GM21737 (cell line): ENCODE measurements around the gene IL10RB.
A peak's percentile ranks its signal among the peaks of the same experiment; 100 is the strongest.
"Not testable (repeated sequence)": the region's sequence is repeated elsewhere in the genome, so short reads cannot be mapped to it uniquely, and the experiment has no call there.

Source experiments
- ATAC-seq: cut with Tn5 transposase; IDR thresholded peaks from one replicate; pipeline ENCODE4 v1.9.1; 2021; ENCODE audit warnings: mild to moderate bottlenecking, moderate library complexity; ENCODE audit not compliant: unreplicated experiment

Gene IL10RB

DNA sequence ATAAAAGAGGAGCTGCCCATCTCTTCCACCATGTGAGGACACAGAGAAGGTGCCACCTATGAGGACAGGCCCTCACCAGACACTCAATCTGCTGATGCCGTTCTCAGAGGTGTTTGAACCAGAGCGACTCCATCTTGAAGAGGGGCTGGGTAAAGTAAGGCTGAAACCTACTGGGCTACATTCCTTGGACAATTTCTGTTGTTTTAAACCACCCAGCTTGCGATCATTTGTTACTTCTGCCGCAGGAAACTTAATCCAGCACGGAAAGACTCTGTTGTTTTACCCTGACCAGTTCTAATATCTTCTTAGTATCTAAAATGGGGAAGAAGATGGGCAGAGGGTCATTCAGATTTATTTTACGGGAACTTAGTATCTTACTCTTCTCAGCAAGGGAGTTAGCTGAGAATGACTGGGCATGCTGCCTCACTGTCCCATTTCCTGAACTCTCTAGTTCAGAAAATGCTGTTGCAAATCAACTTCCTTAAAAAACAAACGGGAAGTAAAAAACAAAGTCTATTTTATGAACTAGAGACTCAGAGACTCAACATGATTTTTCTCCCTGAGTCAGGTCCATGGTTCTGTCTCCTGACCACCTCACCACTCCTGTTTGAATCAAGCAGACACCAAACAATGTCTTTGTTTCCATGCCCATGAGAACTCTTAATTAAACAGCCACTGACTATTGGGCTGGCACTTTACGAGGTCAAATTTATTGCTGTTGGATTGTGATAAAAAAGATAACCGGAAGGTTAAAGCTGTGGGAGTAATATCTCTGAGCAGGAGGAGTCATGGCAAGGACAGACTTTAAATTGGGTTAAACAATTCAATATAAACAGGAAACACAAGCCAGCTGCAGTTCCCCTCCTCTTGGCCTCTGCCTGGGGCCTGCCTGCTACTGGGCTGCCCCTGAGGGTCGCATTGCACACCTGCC, 34.8 kb downstream of the IL10RB start:
- no peak for ATAC-seq

DNA sequence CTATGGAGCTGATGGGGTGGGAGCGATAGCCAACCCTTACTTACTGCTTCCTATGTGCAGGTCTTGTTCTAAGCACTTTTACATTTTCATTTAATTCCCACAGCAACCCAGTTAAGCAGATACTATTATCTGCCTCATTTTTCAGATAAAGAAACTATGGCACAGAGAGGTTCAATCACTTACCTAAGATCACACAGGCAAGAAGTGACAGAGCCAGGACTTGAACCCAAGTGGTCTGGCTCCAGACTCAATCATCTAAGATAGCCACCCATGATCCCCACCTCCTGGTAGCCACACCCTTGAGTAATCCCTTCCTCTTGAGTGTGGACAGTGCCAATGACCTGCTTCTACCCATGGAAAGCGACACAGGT, 35.5 kb downstream of the IL10RB start:
- no peak for ATAC-seq

DNA sequence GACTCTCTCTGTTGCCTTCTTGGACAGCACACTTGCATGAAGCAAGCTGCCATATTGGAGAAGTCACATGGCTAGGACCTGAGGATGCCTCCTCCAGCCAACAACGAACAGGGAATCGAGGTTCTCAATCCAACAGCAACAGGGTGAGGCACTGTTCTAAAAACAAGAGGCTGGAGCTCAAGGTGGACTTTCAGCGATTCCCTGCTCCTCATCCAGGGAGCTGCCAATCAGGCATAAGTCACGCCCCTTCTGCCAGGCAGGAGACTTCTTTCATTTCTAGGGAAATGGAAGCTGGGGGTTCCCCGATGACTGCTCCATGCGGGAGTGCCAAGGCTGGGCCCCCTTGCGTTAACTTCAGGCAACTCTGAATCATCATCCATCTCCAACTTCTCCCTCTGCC, 35.9 kb downstream of the IL10RB start:
- ATAC-seq = no peak

DNA sequence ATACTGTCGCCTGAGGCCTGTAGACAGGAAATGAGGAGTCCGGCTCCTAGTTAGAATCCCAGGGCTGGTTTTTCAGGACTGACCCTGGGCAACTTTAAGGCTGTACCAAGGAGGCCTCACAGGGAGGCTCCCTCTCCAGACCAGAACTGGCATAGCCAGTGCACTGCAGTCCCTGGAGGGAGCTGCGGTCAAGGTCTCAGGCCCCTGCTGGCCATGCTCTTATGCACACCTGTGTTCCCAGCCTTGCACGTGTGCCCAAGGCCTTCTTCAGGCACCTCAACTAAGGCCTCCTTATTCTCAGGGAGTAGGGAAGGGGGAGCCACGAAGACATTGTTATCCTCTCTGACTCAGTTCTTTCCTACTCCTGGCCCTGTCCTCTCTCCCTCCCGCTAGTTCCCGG, 36.6 kb downstream of the IL10RB start:
- no peak for ATAC-seq

DNA sequence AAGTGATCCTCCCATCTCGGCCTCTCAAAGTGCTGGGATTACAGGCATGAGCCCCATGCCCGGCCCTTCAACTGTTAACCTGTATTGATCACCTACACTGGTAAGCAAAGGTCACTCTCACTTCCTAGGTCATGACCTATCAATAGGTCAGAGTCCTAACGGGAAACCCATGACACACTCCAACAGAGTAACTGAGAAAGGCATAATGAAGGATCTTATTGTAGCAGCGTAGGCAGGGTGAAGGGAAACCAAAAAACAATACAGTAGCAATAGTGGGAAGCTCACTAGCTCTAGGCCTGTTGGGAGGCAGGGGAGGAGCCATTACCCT, 39.1 kb downstream of the IL10RB start:
- no peak for ATAC-seq

DNA sequence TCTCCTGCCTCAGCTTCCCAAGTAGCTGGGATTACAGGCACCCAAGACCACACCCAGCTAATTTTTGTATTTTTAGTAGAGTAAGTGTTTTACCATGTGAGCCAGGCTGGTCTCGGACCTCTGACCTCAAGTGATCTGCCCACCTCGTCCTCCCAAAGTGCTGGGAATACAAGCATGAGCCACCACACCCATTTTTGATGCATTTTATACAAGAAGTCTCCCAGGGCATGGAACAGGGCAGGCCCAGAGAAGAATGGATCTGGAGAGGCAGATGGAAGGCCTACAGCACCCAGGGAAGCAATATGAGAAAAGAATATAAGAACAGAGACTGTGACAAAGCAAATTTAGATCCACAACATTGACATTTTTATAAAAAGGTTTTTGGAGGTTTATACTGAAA, 39.8 kb downstream of the IL10RB start:
- no peak for ATAC-seq

DNA sequence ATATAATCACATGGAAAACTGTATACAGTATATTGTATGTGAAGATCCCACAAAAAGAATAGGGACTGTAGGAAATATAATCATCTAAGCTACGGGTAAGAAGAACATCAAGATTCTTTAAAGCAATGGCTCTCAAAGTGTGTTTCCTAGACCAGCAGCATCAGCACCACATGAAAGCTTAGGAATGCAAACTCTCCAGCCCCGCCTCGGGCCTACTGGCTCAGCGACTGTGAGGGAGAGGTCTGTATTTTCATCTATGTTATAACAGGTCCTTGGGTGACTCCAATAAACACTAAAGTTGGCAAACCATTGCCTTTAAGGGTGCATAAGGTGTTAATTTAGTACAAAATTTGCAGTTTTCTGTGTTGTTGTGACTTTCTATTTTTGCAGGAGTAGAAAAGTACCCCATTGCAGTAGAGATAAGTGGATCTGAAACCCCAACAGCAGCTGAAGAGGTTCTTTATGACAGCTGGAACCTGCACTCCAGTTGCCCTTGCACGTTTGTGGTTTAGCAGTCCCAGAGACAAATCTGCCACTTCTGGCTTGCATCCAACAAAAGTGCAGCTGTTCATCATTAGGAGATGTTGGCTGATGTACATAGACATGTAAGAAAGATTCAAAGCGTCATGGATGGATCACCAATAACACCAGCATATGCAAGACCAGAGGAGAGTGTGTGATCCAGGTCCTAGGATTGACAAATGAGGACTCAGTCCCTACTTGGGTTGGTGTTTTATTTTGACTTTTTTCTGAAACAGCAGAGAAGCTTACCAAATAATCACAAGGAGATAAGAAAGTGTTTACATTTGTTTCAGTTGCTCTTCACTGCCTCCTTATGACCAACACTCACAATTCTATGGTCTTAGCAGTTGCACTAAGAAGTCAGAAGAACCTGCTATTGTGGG, 42.7 kb downstream of the IL10RB start:
- peak; percentile 73 for ATAC-seq

DNA sequence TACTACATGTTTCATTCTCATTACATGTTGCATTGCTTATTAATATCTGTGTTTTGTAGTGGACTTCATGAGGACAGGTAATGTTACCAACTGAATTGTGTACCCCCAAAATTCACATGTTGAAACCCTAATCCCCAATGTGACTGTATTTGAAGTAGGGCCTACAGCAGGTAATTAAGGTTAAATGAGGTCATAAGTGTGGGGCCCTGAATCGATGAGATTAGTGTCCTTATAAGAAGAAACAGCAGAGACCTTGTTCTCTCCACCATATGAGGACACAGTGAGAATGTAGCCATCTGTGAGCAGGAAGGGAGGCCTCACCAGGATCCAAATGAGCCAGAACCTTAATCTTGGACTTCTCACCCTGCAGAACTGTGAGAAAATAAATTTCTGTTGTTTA, 43.6 kb downstream of the IL10RB start:
- ATAC-seq = no peak

DNA sequence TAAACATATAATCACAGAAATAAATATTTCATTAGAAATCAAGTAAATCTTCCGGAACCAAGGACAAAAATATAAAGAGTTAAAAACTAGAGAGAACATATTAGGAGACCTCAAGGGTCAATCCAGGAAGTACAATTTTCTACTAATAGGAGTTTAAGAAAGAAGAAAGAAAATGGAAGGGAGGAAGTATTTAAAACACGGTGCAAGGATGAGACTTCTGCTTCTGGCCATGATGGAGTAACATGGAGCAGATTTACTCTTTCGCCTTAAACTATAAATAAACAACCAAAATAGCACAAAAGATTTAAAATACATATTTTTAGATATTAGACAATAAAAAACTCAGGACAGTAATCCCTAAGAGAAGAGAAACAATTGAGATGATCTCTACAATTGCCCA, 46.0 kb downstream of the IL10RB start:
- no peak for ATAC-seq

DNA sequence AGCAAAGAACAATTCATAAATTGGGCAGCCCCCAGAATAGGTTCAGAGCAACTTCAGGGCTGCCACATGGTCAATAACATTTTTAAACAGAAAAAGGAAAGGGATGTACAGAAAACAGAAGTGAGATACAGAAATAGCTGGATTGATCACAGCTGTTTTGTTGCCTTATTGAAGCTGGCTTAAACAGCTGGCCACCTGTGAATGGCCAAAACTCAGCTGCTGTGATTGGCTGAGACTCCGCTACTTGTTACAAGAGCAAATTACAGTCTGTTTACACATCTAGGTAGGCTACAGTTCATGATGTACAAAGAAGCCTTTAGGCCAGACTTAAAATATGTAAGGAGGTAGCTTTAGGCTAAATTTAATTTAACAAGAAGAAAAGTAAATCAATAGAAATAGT, 47.0 kb downstream of the IL10RB start:
- ATAC-seq = no peak

DNA sequence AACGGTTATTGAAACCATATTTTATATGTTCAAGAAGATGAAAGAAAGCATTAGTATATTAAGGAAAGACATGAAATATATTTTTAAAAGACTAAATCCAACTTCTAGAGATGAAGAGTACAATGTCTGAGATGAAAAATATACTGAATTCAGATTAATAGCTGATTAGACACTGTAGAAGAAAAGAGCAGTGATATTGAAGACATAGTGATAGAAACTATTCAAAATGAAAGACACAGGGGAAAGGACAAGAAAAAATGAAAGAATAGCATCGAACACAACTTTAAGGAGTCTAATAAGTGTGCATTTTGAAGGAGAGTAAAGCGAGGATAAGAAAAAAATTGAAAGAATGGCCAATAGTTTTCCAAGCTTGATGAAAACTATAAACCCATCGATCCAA, 47.4 kb downstream of the IL10RB start:
- ATAC-seq = no peak

DNA sequence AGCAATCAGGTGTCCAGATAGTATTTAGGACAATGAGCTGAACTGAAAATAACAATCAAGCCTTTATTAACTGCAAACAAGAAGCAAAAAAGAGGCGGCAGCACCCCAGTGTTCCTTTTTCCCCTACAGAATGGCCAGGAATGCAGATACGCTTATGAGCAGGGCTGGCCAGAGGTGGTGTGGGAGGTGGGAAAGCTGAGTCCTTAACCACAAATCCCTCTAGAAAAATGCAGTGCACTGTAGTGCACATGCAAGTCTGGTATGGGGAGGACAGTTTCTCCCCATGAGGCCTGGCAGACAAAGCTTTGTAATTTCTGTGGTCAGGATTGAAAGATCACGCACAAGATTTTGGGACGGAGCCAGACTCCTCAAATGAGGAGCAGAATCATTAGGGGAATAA, 47.9 kb downstream of the IL10RB start:
- ATAC-seq = no peak

DNA sequence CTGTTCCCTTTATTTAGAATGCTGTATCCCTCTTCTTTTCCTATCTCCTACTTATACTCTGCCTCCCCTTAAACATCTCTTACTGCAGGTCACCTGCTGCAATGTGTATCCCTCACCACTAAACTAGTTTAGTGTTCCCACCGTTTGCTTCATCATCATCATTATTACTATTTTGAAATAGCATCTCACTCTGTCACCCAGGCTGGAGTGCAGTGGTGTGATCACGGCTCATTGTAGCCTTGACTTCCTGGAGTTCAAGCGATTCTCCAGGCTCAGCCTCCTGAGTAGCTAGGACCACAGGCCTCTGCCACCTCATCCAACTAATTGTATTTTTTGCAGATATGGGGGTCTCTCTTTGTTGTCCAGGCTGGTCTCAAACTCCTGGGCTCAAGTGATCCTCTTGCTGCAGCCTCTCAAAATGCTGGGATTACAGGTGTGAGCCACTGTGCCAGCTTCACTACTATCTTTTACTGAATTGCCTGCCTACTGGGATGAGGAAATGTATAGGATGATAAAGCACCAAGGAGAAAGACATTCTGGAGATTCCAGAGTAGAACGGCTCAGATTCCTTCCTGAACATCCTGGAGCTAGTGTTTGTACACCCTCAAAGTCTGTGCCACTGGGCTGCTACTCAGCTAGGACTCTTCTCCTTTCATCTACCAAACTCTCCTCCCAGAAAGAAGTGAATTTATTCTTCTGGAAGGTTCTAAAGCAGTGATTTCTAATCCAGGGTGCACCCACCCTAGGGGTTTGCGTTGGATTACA, 50.0 kb downstream of the IL10RB start:
- no peak for ATAC-seq

DNA sequence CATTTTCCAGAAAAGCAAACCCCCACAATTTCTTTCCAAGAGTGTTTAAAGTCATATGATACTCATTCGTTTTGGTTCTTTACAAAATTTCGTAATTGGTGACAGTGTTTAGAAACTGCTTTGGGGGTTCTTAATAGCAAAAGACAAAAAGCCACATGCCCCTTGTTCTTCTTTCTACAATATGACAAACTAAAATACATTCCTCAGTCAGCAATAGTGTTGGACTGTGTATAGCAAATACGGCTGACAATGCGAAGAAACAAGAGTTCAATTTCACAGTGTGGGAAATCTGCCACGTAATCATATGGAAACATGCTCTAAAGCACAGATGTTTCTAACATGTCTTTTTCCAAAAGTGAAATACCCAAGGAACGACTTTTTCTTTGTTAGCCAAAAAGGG, 51.0 kb downstream of the IL10RB start:
- ATAC-seq = no peak

DNA sequence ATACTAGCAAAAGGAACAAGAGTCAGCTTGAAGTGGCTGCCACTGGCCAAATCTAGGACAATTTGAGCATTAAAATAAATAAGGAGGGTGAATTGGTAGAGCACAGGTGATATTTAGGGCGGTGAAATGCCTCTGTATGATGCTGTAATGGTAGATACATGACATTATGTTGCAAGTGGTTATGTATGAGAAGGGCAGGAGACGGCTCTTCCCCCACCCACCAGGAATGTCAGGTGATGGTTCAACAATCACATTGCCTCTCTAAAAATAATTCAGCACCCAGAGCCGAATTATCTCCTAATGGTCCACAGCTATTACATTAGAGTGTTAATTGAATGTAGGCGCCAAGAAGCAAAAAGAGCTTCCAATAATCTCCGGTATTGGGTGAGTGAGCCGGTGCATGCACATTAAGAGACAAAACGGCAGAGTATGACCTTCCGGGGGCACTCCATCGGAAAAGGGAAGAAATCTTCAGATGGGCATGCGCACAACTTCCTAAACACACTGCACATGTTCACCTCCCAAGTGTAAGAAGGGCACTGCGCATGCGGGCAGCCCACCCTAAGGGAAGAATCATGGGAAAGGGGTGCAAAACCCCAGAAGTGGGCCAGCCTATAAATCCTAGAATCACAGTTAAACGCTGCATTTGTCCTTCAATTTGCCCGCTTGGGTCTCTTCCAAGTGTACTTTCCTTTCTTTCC, 51.8 kb downstream of the IL10RB start:
- no peak for ATAC-seq

DNA sequence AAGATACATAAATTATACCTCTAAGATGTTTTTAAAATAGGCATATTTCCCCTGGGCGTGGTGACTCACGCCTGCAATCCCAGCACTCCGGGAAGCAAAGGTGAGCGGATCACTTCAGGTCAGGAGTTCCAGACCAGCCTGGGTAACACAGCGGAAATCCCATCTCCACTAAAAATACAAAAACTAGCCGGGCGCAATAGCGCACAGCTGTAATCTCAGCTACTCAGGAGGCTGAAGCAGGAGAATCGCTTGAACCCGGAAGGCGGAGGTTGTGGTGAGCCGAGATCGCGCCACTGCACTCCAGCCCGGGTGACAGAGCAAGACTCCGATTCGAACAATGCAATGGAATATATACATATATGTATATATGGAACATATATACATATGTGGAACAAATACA, 54.8 kb downstream of the IL10RB start:
- ATAC-seq = not testable (repeated sequence)

DNA sequence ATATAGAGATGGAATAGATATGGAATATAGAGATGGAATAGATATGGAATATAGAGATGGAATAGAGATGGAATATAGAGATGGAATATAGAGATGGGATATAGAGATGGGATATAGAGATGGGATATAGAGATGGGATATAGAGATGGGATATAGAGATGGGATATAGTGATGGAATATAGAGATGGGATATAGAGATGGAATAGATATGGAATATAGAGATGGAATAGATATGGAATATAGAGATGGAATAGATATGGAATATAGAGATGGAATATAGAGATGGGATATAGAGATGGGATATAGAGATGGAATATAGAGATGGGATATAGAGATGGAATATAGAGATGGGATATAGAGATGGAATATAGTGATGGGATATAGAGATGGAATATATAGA, 57.4 kb downstream of the IL10RB start:
- not testable (repeated sequence) for ATAC-seq

DNA sequence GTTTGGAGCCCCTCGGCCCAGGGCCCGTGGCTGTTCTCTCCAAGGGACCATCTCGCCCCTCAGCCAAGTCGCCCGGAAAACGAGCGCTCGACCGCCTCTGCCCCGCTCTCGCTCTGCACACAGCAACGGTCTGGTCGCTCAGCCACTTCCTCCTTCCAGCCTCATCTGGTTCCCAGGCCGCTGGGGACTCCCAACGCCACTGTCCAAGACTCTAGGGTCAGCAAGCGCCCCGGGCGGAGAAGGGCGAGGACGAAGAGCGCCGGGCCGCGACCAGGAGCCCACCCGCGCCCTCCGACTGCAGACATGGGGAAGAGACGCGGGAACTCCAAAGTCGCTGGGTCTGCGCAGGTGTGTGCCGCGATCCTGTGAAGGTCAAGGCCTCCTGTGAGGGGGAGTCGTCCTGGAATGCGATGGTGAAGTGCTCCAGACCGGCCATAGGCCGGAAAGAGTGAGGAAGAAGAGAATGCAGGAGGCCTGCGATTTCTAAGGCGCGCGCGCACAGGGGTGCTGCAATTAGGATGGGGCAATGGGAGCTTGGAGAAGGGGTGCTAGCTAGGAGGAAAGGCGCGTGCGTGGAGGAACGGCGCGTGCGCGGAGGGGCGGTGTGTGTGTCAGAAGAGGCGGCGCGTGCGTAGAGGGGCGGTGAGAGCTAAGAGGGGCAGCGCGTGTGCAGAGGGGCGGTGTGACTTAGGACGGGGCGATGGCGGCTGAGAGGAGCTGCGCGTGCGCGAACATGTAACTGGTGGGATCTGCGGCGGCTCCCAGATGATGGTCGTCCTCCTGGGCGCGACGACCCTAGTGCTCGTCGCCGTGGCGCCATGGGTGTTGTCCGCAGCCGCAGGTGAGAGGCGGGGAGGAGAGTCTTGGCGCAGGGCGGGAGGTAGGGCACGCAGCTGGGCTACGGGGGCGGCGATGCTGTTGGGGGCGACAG, 58.4 kb downstream of the IL10RB start, which contains the start of gene IFNAR1:
TSS of gene IFNAR1 (plus strand) at position 680 of the 931 bp plus-strand sequence. CDS start at position 766, 86 bp downstream.
- peak; percentile 74 for ATAC-seq
